ENCODE data around the gene CYB5D1. TPM values are rescaled to one million over a fixed set of nuclear protein-coding genes. Genes with fewer than 3 reads are reported as not detected.

Gene CYB5D1
- total and polyA plus RNA-seq, 3 donors from 2014 or later, result 9.9 to 12.8 (median 10.1) TPM

GRCh38 chr17:7852919-7853690 lies 4.7 kb upstream of the CYB5D1 start:
- H3K9me3 ChIP-seq, result no peaks in the 10 kb centered on the region
- no peak for TF ChIP-seq CTCF (IDR thresholded peaks at IDR 0.05)
- TF ChIP-seq POLR2A (IDR thresholded peaks at IDR 0.05), result no peak
- H3K4me1 ChIP-seq, result peaks cover 18% of the 10 kb centered on the region
- WGBS, 2 donors, result 38 to 67% methylated on average over 12 to 46 of the region's 51 CpGs
- intact Hi-C loops (cut with DNase I; ENCODE audit: low total_unique reads), result no loop called here
- no peak for DNase-seq
- H3K27me3 ChIP-seq, result no peaks in the 10 kb centered on the region
- H3K4me3 ChIP-seq, result no peak overlapping the region
- H3K36me3 ChIP-seq (ENCODE audit: low read depth, missing control alignments), result no peaks in the 10 kb centered on the region
- H3K27ac ChIP-seq, result no peak overlapping the region

DNA sequence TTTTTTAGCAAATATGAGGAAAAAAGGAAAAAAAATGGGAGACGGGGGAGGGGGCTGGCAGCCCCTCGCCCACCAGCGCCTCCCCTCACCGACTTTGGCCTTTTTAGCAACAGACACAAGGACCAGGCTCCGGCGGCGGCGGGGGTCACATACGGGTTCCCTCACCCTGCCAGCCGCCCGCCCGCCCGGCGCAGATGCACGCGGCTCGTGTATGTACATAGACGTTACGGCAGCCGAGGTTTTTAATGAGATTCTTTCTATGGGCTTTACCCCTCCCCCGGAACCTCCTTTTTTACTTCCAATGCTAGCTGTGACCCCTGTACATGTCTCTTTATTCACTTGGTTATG lies 4.1 kb upstream of the CYB5D1 start:
- intact Hi-C loops (cut with DNase I; ENCODE audit: low total_unique reads), result no loop called here
- no peak for TF ChIP-seq POLR2A (IDR thresholded peaks at IDR 0.05)
- TF ChIP-seq CTCF (IDR thresholded peaks at IDR 0.05), result no peak
- H3K36me3 ChIP-seq (ENCODE audit: low read depth, missing control alignments), result no peaks in the 10 kb centered on the region
- H3K27me3 ChIP-seq, result no peaks in the 10 kb centered on the region
- DNase-seq, result no peak
- H3K4me1 ChIP-seq, result peaks cover 23% of the 10 kb centered on the region
- no peaks in the 10 kb centered on the region for H3K9me3 ChIP-seq
- no peak overlapping the region for H3K4me3 ChIP-seq
- H3K27ac ChIP-seq, result no peak overlapping the region
- WGBS, 2 donors, result 56 to 65% methylated on average over 21 of the region's 21 CpGs

GRCh38 chr17:7854078-7854777 lies 3.6 kb upstream of the CYB5D1 start:
- DNase-seq, result no peak
- Histone ChIP-seq H3K4me1 (peaks cover 26% of the 10 kb centered on the region), H3K27me3 (no peaks in the 10 kb centered on the region), H3K9me3 (no peaks in the 10 kb centered on the region), H3K36me3 (ENCODE audit: low read depth, missing control alignments) (no peaks in the 10 kb centered on the region), H3K4me3 (no peak overlapping the region), H3K27ac (no peak overlapping the region)
- 58% methylated on average over 31 of the region's 31 CpGs for WGBS, 2 donors
- intact Hi-C loops (cut with DNase I; ENCODE audit: low total_unique reads), result no loop called here
- no peak for TF ChIP-seq CTCF (IDR thresholded peaks at IDR 0.05)
- TF ChIP-seq POLR2A (IDR thresholded peaks at IDR 0.05), result no peak

- Histone ChIP-seq H3K4me3 (peak within 1 kb of the TSS in 1 of 2 donors; percentile 66), H3K27me3 (no peaks in the 10 kb centered on the region), H3K4me1 (peaks cover 26% of the 10 kb centered on the region), H3K27ac (peak within 1 kb of the TSS; percentile 84 to 98), H3K36me3 (ENCODE audit: low read depth, missing control alignments) (no peaks in the 10 kb centered on the region), H3K9me3 (no peaks in the 10 kb centered on the region)
- TF ChIP-seq POLR2A (IDR thresholded peaks at IDR 0.05) (no peak), CTCF (IDR thresholded peaks at IDR 0.05) (no peak)
- 50 to 58% methylated on average over 26 to 55 of the region's 57 CpGs for WGBS, 2 donors
- DNase-seq, result no peak
- intact Hi-C loops (cut with DNase I; ENCODE audit: low total_unique reads), result no loop called here
Measured at GRCh38 chr17:7854851-7855659, 2.7 kb upstream of the CYB5D1 start, which contains the start of gene TMEM88. TSS of gene TMEM88 (plus strand) at chr17:7855066. CDS start at chr17:7855075, 9 bp downstream.
